HG03378 (cell line): ENCODE measurements around the gene EPS15.
"Not testable (repeated sequence)": the region's sequence is repeated elsewhere in the genome, so short reads cannot be mapped to it uniquely, and the experiment has no call there.

Experiments used
- ATAC-seq: cut with Tn5 transposase; IDR thresholded peaks from one replicate; pipeline ENCODE4 v1.9.1; 2021; ENCODE audit warnings: mild to moderate bottlenecking, moderate library complexity; ENCODE audit not compliant: unreplicated experiment

Gene EPS15

GRCh38 chr1:51519048-51519864, at the start of gene EPS15:
Gene EPS15, minus strand, starts transcription at chr1:51519266. Its CDS starts 35 bp downstream, at chr1:51519231.
- ATAC-seq, result peak; percentile 32

- ATAC-seq, result no peak
Measured at GRCh38 chr1:51568231-51568935, 49.3 kb upstream of the EPS15 start.

GRCh38 chr1:51567653-51568052, 48.6 kb upstream of the EPS15 start:
- ATAC-seq, result no peak

- no peak for ATAC-seq
Measured at GRCh38 chr1:51566260-51566659, 47.2 kb upstream of the EPS15 start.

GRCh38 chr1:51565009-51565408, 45.9 kb upstream of the EPS15 start:
- ATAC-seq, result no peak

- ATAC-seq, result no peak
Measured at GRCh38 chr1:51564124-51564523, 45.1 kb upstream of the EPS15 start.

- no peak for ATAC-seq
Measured at GRCh38 chr1:51561702-51562101, 42.6 kb upstream of the EPS15 start.

GRCh38 chr1:51560895-51561294, 41.8 kb upstream of the EPS15 start:
- not testable (repeated sequence) for ATAC-seq

GRCh38 chr1:51560034-51560433, 41.0 kb upstream of the EPS15 start:
- no peak for ATAC-seq

- no peak for ATAC-seq
Measured at GRCh38 chr1:51559501-51559900, 40.4 kb upstream of the EPS15 start.

GRCh38 chr1:51559064-51559500, 40.0 kb upstream of the EPS15 start:
- no peak for ATAC-seq

- no peak for ATAC-seq
Measured at GRCh38 chr1:51558375-51558924, 39.4 kb upstream of the EPS15 start.

GRCh38 chr1:51557168-51557567, 38.1 kb upstream of the EPS15 start:
- no peak for ATAC-seq

GRCh38 chr1:51555866-51556619, 37.0 kb upstream of the EPS15 start:
- ATAC-seq, result no peak

- no peak for ATAC-seq
Measured at GRCh38 chr1:51553911-51554310, 34.8 kb upstream of the EPS15 start.

- ATAC-seq, result no peak
Measured at GRCh38 chr1:51552929-51553807, 34.1 kb upstream of the EPS15 start.

GRCh38 chr1:51551848-51552296, 32.8 kb upstream of the EPS15 start:
- no peak for ATAC-seq

GRCh38 chr1:51551081-51551480, 32.0 kb upstream of the EPS15 start:
- no peak for ATAC-seq

GRCh38 chr1:51549901-51550300, 30.8 kb upstream of the EPS15 start:
- no peak for ATAC-seq

- no peak for ATAC-seq
Measured at GRCh38 chr1:51549016-51549619, 30.1 kb upstream of the EPS15 start.
